IPS DF 19.7 (cell line): ENCODE measurements around the gene STON2.
A peak's percentile ranks its signal among the peaks of the same experiment; 100 is the strongest.

ENCODE experiments used
- DNase-seq: peaks from one replicate; pipeline ENCODE4 v3.0.0-alpha.2; 2013; ENCODE audit warnings: low read depth, low spot score

STON2 gene

DNA sequence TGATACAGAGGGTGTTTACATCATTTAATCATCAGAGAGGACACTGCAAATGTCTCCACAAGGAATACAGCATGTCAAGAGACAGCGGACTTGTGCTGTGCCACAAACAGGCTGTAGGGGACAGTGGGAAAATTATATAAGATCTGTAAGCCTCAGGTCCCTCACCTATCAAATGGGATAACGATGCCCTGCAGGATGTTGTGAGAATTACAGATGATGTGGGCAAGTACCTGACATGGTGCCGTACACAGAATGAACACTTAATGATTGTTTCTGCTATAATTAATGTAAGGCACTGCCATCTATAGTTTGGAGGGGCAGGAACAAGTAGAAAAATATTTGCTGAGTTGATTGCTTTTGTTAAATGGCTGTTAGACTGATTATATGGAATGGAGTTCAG is 97.5 kb downstream of the STON2 start:
- no peak for DNase-seq

- no peak for DNase-seq
Measured at GRCh38 chr14:81301813-81302212, 98.3 kb downstream of the STON2 start.

GRCh38 chr14:81301371-81301770 is 98.8 kb downstream of the STON2 start:
- DNase-seq, result no peak

GRCh38 chr14:81298911-81299310 is 101.2 kb downstream of the STON2 start:
- no peak for DNase-seq

- DNase-seq, result no peak
Measured at GRCh38 chr14:81298122-81298521, 102.0 kb downstream of the STON2 start.

DNA sequence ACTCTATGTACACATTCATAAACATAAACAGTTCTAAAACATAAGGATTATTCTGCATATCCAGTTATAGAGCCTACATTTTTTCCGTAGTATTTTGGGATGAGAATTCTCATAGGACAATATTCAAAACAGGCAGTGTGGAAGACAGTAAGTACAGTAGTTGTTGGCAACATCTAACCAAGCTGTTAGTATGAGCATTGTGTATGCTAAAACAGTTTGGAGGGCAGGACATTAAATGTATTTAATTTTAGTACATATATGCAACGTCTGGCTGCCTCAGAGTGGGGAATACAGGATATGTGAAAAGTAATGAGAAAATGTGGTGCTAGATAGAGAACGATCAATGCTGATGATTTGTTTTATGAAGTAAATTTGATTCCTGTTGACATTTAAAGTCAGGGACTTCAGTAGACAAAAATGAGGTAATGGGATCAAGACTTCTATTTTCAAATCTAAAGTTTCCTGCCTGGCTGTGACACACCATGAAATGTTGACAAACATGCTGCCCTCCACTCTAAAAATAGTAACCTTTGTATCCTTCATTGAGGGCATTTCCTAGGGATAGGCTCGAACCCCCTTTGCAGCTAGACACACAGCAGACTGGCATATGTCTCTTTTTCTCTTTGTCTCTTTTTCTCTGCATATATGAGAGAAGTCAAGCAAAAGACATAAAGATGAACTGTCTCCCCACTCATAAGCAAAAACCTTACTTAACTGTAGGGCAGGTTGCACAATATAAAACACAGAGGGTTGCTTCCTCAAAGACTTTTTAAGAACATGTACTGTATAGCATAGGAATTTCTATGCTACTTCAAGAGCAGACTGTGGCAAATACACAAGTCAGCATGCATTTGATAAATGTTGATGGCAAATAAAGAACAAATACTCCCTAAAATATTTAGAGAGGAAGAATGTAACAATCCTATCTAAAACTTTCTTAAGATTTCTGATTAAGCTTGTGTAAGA is 103.9 kb downstream of the STON2 start:
- no peak for DNase-seq

DNA sequence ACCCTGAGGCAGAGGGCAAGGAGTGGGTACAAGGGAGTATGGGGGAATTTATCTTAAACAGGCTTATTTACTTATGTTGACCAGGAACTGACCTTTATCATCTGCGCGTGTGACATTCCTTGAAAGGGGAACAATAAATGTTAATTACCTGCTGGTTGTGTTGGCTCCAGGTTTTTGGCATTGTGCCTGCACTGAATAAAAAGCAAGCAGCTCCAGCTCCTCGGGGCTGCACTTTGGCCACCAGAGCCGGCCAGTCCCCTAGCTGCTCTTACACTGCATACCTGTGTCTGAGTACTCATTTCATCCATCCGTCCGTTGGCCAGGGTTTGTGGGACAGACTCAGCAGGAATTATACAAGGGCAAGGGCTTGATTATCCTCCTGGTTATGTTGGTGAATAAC is 110.6 kb downstream of the STON2 start:
- no peak for DNase-seq

GRCh38 chr14:81286574-81287370 is 113.4 kb downstream of the STON2 start:
- DNase-seq, result no peak

- DNase-seq, result no peak
Measured at GRCh38 chr14:81285245-81285644, 114.9 kb downstream of the STON2 start.

GRCh38 chr14:81281332-81281731 is 118.8 kb downstream of the STON2 start:
- DNase-seq, result no peak

DNA sequence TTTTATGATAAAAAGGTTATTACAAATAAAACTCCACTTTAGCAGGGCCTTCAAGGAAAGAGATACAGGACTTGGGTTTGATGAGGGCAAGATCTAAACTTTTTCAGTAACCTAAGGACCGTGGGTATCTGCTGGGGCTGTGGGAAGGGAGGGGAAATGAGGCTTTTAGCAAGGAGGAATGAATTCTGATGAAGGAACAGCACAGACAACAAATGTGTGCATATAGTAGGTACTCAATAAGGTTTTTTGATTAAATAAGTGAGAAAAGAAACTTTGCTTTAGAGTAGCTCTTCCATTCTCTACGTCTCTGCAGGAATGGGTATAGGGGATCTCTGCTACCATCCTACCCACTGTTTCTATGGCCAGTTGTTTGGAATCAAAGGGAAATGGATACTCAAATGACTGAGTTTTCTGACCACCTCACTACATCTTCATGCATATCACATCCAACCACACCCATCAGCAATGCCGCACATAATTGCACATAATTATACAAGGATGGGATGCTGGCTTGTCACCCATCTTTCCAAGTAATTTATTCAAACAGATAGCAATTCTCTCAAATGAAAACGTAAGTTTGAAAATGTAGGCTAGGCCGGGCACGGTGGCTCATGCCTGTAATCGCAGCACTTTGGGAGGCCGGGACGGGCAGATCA is 119.9 kb downstream of the STON2 start:
- DNase-seq, result no peak

DNA sequence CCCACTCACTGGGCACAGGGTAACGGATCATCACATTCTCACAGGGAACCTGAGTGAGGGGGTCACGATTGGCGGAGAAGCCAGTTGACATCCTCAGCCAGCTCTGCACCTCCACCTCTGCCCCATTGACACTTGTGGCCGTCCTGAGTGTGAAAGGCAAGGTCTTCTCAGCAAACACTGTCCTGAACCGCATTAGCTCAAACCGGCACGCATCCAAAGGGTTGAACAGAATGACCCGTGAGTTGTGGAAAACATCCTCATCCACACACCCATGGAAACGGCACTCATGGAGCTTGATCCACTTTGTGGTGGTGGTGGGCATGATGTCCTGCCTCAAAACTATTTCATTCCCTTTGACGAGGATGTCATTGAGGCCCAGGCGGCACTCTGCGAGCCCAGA is 123.0 kb downstream of the STON2 start:
- DNase-seq, result no peak

DNA sequence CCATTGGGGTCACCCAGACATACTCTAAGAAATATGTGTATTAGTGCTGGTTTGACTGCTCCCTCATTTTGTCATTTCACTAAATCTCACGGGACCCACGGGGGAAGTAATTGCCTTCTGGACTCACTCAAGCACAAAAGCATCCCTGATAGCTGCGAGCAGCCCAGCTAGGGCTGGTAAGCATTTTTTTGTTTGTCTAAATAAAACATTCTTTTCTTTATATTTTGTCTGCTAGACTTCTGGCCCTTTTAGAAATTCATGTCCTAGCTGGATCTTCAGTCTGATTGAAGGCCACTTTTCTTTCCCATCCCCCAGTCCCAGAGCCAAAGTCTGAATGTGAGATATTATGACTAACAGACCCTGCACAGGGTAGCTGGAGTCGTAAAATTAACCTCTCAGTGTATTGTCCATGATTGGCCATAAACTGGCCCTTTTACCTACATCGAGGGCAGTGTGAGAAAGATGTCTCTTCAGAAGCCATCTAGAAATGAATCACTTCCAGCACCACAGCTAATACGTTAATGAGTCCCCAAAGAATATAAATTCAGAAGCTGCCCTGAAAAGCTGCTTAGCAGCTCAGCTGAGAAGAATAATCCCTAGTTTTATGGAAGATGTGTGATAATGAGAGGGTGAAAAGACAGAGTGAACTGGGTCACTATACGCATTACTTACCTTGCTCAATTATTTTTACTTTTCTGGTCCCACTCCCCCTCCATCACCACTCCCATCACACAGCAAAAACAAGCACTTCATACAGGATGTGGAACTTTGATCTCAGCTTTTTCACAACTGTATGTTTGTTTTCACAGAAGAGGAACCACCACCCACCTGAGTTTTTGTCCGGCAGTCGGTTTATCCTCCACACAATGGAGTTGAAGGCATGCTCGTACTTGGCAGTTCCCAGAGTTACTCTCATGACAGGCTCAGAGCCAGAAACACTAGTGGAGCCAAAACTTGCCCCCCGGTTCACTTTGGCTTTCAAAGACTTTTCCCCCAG is 123.8 kb downstream of the STON2 start:
- DNase-seq, result no peak

DNA sequence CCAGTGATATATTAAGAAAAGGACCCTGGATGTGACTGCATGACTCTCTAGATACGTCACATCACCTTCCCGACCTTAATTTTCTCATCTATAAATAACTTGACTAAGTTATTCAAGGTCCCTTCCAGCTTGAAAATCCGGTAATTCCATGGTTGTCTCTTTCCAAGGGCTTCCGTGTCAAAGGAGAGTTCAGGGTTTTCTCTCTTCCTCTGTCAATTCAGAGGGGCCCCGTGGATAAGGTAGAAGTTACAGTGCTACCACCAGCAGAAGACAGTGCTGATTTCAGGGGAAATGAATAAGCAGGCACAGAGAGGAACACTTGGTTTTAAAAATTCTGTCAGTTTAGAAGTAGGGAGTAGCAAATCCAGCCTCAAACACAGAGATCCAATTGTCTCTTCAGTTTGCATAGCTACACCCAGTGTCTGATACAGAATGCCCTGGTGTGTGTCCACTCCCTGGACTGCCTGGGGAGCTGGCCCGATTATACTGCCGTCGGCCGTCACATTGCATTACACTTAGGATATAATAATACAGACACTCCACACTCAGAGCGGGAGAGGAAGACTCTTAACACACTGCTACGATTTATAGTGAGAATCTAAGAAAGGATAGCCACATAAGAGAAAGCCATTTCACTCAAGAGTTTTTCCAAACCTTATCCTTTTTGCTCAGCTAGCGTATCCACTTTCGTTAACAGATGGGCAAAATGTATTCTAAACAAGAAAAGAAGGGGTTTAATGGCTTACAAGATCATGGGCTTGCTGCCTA is 124.6 kb downstream of the STON2 start:
- DNase-seq, result no peak

GRCh38 chr14:81273961-81274575 is 126.1 kb downstream of the STON2 start:
- DNase-seq, result no peak

DNA sequence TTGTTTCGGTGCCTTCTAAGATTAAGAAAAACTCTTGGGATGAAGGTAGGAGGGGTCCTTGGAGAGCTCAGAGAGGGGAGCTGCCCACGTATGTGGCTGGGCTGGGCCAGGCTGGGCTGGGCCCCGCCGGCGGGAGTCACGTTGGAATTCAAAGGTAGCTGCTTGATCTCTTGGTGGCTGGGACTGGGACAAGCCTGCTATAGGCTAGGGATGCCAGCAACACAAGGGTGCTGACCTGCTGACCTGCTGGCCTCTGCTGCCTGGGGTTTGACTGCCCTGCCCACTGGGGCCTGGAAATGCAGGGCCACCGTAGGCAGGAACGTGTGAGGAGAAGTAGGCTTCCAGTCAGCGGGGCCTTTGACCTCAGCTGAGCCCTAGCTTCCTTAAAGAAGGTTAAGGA is 126.6 kb downstream of the STON2 start:
- DNase-seq, result no peak

DNA sequence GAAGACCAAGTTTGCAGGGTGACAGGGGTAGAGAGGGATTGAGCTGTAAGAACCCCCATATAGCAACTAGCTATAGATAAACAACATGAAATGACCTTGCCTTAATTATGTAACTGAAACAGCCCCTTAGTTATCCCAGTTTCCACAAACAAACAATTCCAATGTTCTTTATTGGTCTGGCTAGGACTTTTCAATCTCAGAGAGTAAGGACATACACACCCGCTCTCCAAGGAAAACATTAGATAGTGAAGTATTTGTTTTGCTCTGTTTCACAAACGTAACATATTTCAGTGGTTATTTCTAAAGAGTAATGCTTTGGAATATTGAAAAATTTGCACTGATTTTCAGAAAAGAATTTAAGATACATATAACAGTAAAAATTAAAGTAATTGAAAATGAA is 127.8 kb downstream of the STON2 start:
- no peak for DNase-seq

- DNase-seq, result no peak
Measured at GRCh38 chr14:81269979-81270375, 130.1 kb downstream of the STON2 start.

DNA sequence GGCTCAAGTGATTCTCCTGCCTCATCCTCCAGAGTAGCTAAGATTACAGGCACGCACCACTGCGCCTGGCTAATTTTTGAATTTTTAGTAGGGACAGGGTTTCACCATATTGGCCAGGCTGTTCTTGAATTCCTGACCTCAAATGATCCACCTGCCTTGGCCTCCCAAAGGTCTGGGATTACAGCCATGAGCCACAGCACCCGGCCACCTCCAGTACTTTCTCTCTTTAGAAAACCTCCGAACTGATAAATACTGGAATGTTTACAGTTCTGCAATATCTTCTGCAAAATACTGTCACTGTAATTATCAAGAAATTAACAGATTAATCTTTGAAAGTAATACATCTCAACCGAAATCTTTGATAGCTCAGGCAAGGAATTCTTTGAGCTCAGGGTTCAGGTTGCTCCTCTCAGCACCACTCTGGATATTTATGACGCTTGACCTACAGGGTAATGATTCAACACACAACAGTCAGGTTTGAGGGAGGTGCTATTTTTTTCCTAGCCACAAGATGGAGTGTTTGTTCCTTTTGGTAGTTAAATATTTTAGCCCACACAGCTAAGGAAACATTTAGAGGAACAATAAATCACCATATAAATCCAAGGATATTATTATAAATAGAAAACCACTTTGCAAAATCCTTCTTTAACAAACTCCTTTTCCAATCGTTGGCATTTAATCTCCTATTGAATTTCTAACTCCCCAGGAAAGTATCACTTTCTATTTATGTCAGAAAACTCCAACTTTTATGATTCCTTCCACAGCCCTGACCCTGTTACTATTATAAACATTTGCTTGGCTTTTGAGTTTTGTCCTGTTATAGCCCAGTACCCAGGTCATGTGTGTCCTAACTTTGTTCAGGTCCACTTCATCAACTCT is 130.8 kb downstream of the STON2 start:
- peak; percentile 33 for DNase-seq
